ENCODE data around the gene SORL1-AS1.

The SORL1-AS1 gene

GRCh38 chr11:121474680-121475079 lies 21.9 kb upstream of the SORL1-AS1 start:
- no peak for FAIRE-seq

DNA sequence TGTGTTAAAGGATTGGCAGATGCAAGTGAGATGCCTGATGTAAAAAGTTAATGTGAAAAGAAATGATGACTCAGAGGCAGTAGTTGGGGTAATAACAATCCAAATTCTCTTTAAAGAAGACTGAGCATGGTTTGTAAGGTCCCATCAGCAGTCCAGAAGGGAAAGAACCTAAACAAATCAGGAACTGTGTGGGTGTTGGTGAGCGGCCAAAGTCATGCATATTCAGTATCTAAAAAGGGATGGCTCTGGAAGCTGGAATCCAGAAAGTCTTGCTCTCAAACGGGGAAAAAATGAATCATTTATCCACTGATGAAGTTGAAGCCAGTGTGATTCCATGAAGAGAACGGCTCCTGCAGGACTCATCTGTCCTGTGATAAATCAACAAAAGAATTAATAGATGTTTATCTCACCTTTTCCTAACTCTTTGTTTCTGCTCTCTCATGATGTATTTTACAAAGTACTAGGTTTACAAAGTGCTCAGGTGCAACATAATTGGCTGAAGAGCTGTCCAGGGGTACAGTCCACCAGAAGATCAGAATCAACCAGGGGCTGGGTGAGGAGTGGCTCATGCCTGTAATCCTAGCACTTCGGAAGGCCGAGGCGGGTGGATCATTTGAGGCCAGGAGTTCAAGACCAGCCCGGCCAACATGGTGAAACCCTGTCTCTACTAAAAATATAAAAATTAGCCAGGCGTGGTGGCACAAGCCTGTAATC lies 20.5 kb upstream of the SORL1-AS1 start:
- FAIRE-seq, result no peak

DNA sequence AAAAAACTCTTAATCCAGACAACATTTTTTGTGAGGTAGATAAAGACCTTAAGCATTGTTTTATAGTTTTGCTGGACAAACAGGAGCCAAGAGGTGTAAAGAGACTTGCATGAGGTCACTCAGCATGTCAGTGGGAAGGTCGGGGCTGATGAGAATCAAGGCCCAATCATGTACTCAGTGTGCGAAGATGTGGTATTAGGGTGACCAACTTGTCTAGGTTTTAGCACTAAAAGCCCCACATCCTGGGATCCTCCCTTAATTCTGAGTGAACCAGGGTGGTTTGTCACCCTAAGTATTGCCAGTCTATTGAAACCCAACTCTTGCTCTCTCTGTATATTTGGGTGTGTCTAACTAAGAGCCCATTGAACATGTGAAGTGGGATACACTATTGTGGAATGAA lies 19.5 kb upstream of the SORL1-AS1 start:
- no peak for FAIRE-seq

DNA sequence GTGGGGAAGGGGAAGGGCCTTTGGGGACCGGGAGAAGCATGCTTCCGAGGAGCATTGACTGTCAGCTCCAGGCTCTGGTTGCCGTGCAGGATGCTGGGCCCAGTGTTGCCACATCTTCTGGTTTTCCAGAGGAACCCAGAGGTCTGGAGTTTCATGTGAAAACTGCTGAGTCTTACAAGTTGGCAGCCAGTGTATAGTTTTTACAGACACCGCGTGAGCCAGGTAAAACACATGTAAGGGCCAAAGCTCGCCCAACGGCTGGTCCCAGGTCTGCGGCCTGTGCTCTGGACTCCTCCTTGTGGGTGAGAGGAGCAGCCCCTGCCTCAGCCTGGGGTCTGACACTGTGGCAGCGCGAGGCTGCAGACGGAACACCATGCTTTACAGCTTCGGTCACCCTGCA lies 18.4 kb upstream of the SORL1-AS1 start:
- no peak for FAIRE-seq

GRCh38 chr11:121469910-121470309 lies 17.1 kb upstream of the SORL1-AS1 start:
- FAIRE-seq, result no peak

DNA sequence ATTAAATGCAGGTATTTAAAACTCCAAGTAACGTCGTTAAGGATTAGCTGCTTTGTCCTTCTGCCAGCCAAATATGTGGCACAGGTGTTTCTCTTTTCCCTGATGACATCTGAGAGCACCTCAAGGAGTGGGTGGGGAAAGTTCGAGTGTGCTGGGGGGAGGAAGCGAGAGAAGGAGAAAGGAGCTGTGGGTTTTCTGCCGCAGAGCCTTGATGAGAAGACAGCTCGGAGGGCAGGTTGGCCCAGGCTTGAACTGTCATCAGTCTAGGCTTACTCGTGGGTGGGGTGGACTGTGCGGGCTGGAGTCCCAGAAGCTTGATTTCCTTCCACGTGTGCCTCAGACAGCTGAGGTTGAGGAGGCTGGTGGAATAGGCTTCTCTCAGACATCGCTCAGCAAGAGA lies 15.2 kb upstream of the SORL1-AS1 start:
- no peak for FAIRE-seq

- no peak for FAIRE-seq
Observed at GRCh38 chr11:121467471-121467870, 14.7 kb upstream of the SORL1-AS1 start.

GRCh38 chr11:121466063-121466794 lies 13.5 kb upstream of the SORL1-AS1 start:
- FAIRE-seq, result no peak

- no peak for FAIRE-seq
Observed at GRCh38 chr11:121465709-121466062, 12.9 kb upstream of the SORL1-AS1 start.

GRCh38 chr11:121464352-121464946 lies 11.7 kb upstream of the SORL1-AS1 start:
- FAIRE-seq, result no peak

DNA sequence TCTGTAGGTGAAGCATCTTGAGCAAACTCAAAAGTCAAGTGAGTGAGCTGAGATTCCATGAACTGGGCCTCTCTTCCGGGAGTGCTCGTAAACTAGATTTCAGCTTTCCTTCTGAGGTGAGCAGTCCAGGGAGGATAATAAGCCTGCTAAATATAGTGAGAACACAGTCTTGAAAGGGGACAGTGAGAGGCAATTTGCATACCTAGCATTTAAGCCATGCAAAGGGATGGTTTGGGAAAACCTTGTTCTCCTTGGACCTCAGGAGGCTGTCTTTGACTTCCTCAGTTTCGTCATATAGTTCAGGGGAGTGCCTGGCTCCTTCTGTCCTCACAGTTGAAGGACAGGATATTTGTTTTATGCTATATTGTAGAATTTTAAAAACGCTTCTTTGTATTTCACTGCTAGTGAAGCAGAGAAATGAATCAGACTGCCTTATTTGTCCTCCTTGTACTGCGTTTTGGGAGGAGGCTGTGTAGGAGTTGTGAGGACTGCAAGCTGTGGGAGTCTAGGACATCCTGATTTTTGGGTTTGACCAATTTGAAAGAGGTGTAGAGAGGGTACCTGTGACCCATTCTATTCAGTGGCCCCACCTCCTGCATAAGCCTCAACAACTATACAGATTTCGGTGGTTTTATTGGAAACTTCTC lies 11.0 kb upstream of the SORL1-AS1 start:
- FAIRE-seq, result no peak

GRCh38 chr11:121461843-121462242 lies 9.1 kb upstream of the SORL1-AS1 start:
- no peak for FAIRE-seq

DNA sequence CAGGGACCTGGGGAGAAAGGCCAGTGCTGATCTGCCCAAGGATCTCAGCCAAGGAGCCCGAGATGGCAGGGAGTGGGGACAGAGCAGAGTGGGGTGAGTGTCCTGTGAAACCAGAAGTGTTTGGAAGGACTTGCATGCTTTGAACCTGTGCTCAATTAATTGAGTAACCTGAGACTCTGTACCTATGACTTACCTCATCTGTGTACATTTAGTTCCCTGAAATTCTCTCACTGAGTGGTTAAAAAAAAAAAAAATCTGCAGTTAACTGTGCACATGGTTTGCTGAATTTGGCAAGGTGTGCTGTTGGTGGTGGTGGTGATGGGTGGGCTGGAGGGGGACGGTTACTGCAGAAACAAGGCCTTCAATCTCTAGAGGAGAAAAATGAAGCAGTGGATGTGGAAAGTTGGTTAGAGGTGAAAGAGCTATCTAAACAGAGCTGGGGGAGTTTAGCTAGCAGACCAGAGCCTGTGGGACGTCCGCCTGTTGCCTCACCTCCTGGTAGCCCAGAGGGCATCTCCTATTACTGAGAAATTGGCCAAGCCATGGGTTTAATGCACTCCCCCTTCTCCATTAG lies 8.3 kb upstream of the SORL1-AS1 start:
- FAIRE-seq, result no peak

GRCh38 chr11:121459413-121460017 lies 6.7 kb upstream of the SORL1-AS1 start:
- FAIRE-seq, result no peak

DNA sequence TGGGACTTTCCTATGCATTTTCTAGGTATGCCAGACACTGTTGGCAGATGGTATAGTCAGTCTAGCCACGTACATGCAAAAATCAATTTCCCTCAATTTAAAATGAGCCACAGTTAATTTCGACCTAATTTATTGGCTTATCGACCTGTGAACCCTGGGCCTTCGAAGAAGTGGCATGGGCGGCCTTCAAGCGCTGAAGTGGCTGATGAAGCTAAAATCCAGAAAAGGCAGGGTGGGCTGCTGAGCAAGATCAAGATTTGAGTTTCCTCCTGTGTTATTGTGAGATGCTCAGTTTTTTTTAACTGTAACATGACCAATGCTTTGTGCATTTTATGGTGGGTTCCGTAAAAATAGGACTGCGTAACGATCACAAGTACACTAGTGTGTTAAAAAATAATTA lies 5.8 kb upstream of the SORL1-AS1 start:
- FAIRE-seq, result no peak

GRCh38 chr11:121456816-121457431 lies 4.2 kb upstream of the SORL1-AS1 start:
- no peak for FAIRE-seq

DNA sequence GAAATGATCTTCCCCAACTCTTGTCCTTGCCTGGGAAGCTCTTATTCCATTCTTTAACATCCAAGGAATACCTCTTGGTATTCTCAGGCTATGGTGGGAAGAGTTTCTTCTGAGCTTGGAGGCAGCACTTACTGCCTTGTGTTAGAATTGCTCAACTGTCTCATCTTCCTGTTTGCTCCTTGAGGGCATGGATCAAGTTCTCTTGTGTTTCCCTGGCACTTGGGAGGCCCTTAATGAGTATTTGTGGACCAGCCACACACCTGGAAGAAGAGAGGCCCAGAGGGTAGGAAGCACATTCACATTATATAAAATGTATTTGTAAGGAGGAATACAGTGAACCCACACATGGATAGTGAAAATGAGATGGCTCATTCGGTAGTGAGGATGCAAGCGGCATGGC lies 3.4 kb upstream of the SORL1-AS1 start:
- FAIRE-seq, result no peak

DNA sequence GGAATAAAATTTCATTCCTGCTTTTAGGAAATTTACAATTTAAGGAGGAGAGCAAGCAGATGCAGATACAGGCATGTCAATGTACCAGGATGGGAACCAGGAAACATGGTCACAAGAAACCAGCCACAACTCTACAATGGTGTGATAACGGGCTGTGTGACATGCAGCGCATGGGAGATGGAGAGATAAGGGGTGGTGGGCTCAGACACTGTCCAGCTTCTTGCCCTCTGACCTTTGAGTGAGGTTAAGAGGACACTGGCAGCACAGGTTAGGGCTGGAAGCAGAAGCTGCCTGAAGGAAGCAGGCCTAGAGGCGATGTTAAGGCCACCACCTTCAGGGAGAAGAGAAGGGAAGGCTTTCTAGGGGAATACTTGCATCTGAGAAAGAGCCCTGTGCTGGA lies 2.3 kb upstream of the SORL1-AS1 start:
- no peak for FAIRE-seq

DNA sequence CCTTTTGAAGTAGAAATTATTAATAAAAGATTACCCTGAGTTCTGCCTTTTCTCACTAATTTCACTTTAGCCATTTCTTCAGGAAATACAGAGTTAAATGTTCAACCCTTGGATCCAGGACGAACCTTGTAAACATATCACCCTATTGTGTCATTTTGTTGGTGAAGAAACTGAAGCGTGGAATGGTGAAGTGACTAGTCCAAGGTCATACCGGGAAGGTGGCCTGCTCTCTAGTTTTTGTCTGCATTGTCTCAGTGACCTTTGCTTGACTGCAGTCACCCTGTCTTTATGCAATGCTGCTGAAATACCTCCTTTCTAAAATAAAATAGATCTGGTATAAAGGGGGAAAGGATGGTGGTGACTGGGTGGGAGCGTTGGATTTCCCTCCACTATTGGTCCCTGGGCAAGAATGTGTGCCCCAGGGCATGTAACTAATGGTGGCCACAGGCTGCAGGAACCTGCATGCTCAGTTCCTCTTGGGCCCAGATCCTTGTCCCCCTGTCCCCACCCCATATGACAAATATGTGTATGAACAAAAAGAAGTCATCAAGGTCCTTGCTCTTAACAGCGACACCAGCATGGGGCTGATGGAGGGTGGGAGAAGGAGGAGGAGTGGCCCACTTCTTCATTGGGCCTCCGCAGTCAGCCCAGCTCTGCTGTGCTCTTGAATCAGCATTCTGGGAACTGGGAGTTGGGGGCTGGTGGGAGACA lies 977 bp upstream of the SORL1-AS1 start:
- FAIRE-seq, result no peak

GRCh38 chr11:121451986-121452608 lies 670 bp downstream of the SORL1-AS1 start, which contains the start of gene SORL1:
TSS of gene SORL1 (plus strand) at chr11:121452314. CDS start at chr11:121452332, 18 bp downstream.
- FAIRE-seq, result no peak
